Endothelial cell of umbilical vein (primary cell): ENCODE results near the gene RASA2.

Experiments used
- CTCF ChIP-seq, 2 donors: IDR thresholded peaks; 1 replicate in 1 of 2; 2 replicates in 1 of 2; pipeline ENCODE4 v1.5.1; 2011; ENCODE audit warnings: low read length in 2 of 2, mild to moderate bottlenecking in 2 of 2, moderate library complexity in 2 of 2, control low read depth in 1 of 2, inconsistent platforms in 1 of 2, low read depth in 1 of 2; ENCODE audit not compliant: insufficient read depth in 1 of 2; ENCODE audit errors: extremely low read depth in 1 of 2
- JUN ChIP-seq: IDR thresholded peaks from 2 replicates; pipeline ENCODE4 v1.6.1; 2011; ENCODE audit warnings: borderline replicate concordance, low read depth; ENCODE audit not compliant: insufficient read length, insufficient read depth

- TF ChIP-seq CTCF (IDR thresholded peaks at IDR 0.05; ENCODE audit: extremely low read depth in 1 of 2, insufficient read depth in 1 of 2, low read depth in 1 of 2, low read length in 2 of 2) (no peak), JUN (no peak)
Observed at GRCh38 chr3:141529256-141529655, 42.4 kb downstream of the RASA2 start.
